Measurements from ENCODE around the gene RAD51. TPM values are rescaled to one million over a fixed set of nuclear protein-coding genes. Genes with fewer than 3 reads are reported as not detected.

The RAD51 gene
- polyA plus RNA-seq, 1 donor from 2014 or later = 0.22 TPM

- H4K20me1 ChIP-seq (ENCODE audit: insufficient read depth) = no peaks in the 10 kb centered on the region
- H3F3A ChIP-seq (ENCODE audit: insufficient read depth, low read length, poor library complexity, severe bottlenecking) = no peaks in the 10 kb centered on the region
- no peak for TF ChIP-seq MXI1 (conservative IDR thresholded peaks at IDR 0.05; ENCODE audit: poor library complexity, severe bottlenecking)
- TF ChIP-seq CTCF (IDR thresholded peaks at IDR 0.05; ENCODE audit: poor library complexity, severe bottlenecking) = no peak
- TF ChIP-seq EZH2 (IDR thresholded peaks at IDR 0.05; ENCODE audit: borderline replicate concordance, insufficient read depth, low read length, poor library complexity, severe bottlenecking) = no peak
- TF ChIP-seq RAD21 (conservative IDR thresholded peaks at IDR 0.05) = no peak
- no peak for TF ChIP-seq REST (IDR thresholded peaks at IDR 0.05; ENCODE audit: borderline replicate concordance)
- TF ChIP-seq SMC3 (conservative IDR thresholded peaks at IDR 0.05; ENCODE audit: poor library complexity) = no peak
- TF ChIP-seq POLR2AphosphoS5 (IDR thresholded peaks at IDR 0.05) = no peak
- no peak for TF ChIP-seq TAF1 (IDR thresholded peaks at IDR 0.05; ENCODE audit: low read depth)
- TF ChIP-seq EP300 (conservative IDR thresholded peaks at IDR 0.05; ENCODE audit: poor library complexity, severe bottlenecking) = no peak
- H3K27me3 ChIP-seq (ENCODE audit: insufficient read depth, low read depth, low read length) = no peaks in the 10 kb centered on the region
- H3K4me2 ChIP-seq (ENCODE audit: low read length) = no peak overlapping the region
- no peak overlapping the region for H2AFZ ChIP-seq (ENCODE audit: low read depth, low read length)
- no peak overlapping the region for H3K4me3 ChIP-seq (ENCODE audit: low read length)
- no peaks in the 10 kb centered on the region for H3K79me2 ChIP-seq (replicated peaks; ENCODE audit: insufficient read depth, low read length)
- H3K27ac ChIP-seq (ENCODE audit: low read length) = no peak overlapping the region
- H3K36me3 ChIP-seq (ENCODE audit: insufficient read depth, low read length) = no peaks in the 10 kb centered on the region
- no peaks in the 10 kb centered on the region for H3K9me2 ChIP-seq (ENCODE audit: insufficient read depth, low read length)
- no peak overlapping the region for H3K9ac ChIP-seq (ENCODE audit: low read length)
- H3K9me3 ChIP-seq (ENCODE audit: low read length) = no peaks in the 10 kb centered on the region
Measured at GRCh38 chr15:40743921-40744814, 49.2 kb downstream of the RAD51 start.

GRCh38 chr15:40744815-40745152 lies 49.8 kb downstream of the RAD51 start:
- Histone ChIP-seq H3K9me2 (ENCODE audit: insufficient read depth, low read length) (no peaks in the 10 kb centered on the region), H4K20me1 (ENCODE audit: insufficient read depth) (no peaks in the 10 kb centered on the region), H3K4me2 (ENCODE audit: low read length) (no peak overlapping the region), H3K9ac (ENCODE audit: low read length) (no peak overlapping the region), H3K9me3 (ENCODE audit: low read length) (no peaks in the 10 kb centered on the region), H3K4me3 (ENCODE audit: low read length) (no peak overlapping the region), H3K27me3 (ENCODE audit: insufficient read depth, low read depth, low read length) (no peaks in the 10 kb centered on the region), H3K79me2 (replicated peaks; ENCODE audit: insufficient read depth, low read length) (no peaks in the 10 kb centered on the region), H3K27ac (ENCODE audit: low read length) (no peak overlapping the region), H2AFZ (ENCODE audit: low read depth, low read length) (no peak overlapping the region), H3K36me3 (ENCODE audit: insufficient read depth, low read length) (no peaks in the 10 kb centered on the region), H3F3A (ENCODE audit: insufficient read depth, low read length, poor library complexity, severe bottlenecking) (no peaks in the 10 kb centered on the region)
- TF ChIP-seq POLR2AphosphoS5 (IDR thresholded peaks at IDR 0.05) = no peak
- TF ChIP-seq MXI1 (conservative IDR thresholded peaks at IDR 0.05; ENCODE audit: poor library complexity, severe bottlenecking) = no peak
- TF ChIP-seq EP300 (conservative IDR thresholded peaks at IDR 0.05; ENCODE audit: poor library complexity, severe bottlenecking) = no peak
- no peak for TF ChIP-seq CTCF (IDR thresholded peaks at IDR 0.05; ENCODE audit: poor library complexity, severe bottlenecking)
- no peak for TF ChIP-seq REST (IDR thresholded peaks at IDR 0.05; ENCODE audit: borderline replicate concordance)
- TF ChIP-seq EZH2 (IDR thresholded peaks at IDR 0.05; ENCODE audit: borderline replicate concordance, insufficient read depth, low read length, poor library complexity, severe bottlenecking) = no peak
- no peak for TF ChIP-seq SMC3 (conservative IDR thresholded peaks at IDR 0.05; ENCODE audit: poor library complexity)
- no peak for TF ChIP-seq TAF1 (IDR thresholded peaks at IDR 0.05; ENCODE audit: low read depth)
- TF ChIP-seq RAD21 (conservative IDR thresholded peaks at IDR 0.05) = no peak

All from neural cell (in vitro differentiated cells).